Posterior vena cava (tissue), 2 donors: Measurements from ENCODE around the gene GNB3. TPM values are rescaled to one million over a fixed set of nuclear protein-coding genes. Genes with fewer than 3 reads are reported as not detected.

Experiments used
- DNase-seq: peaks from one replicate; pipeline ENCODE4 v3.0.0-alpha.2; 2020; ENCODE audit warnings: low spot score
- intact Hi-C, 2 donors: fragments of 100-400 bp; cut with DNase I; formaldehyde crosslinking; loops; one replicate each; pipeline versions ENCODE4 v1.14.1 to v1.14.2; 2022 to 2023
- long read RNA-seq, 2 donors: library from polyadenylated mRNA; unstranded; transcript quantifications; one replicate each; pipeline ENCODE4 v2.0.0, GENCODE V29; 2020 to 2021
- total RNA-seq, 2 donors: library from RNA; stranded (reverse); fragmentation: NEBNext Ultra II Directional; extraction: Animal tissue kit (Norgen Biotek cat#: 25700); gene quantifications; one replicate each; pipeline ENCODE4 v1.2.1, GENCODE V29; 2021
- donor health status: DM: yes; HTN: yes; CAD: no.
- donor health status: DM: yes; HTN: yes; CAD: no.

The GNB3 gene
- total RNA-seq: 1 to 10 TPM; 3.6 to 4.0 TPM
- long read RNA-seq, donor 1: 0 reads
- long read RNA-seq, donor 2, partial matches to known transcripts: 0 of 4 reads
- long read RNA-seq, donor 2, other reads (novel, unspliced or antisense): 3 of 4 reads

DNA sequence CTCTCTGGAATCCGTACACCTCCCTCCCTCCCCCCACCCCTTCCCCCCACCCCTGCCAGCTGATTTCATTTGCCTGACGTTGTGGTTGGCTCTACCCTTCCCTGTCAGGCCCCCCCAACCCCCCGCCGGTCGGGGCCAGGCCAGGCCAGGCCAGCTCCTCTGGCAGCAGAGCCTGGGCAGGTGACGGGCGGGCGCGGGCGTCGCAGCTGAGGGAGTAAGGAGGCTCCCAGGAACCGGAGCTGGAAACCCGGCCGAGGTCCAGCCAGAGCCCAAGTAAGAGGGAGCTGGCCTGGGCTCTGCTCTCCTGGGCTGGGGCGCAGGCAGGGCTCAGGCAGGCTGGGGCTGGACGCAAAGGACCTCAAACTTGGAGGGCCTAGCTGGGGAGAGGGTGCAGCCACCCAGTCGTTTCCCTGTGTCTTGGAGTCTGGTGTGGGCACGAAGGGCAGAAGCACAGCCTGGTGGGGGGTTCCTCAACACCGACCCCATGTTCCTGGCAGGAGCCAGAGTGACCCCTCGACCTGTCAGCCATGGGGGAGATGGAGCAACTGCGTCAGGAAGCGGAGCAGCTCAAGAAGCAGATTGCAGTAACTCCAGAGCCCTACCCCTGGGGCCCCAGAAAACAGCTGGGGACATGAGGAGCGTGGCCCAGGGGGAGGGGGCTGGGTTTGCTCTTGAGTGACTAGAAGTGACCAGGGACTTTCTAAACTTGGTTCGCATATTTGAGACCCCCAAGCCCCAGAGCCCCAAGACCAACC lies at the start of gene GNB3:
Gene GNB3, plus strand, starts transcription at position 165 of the 755 bp plus-strand sequence. Its CDS starts 363 bp downstream, at position 528.
- intact Hi-C loops: no loop called here
- DNase-seq: no peak

DNA sequence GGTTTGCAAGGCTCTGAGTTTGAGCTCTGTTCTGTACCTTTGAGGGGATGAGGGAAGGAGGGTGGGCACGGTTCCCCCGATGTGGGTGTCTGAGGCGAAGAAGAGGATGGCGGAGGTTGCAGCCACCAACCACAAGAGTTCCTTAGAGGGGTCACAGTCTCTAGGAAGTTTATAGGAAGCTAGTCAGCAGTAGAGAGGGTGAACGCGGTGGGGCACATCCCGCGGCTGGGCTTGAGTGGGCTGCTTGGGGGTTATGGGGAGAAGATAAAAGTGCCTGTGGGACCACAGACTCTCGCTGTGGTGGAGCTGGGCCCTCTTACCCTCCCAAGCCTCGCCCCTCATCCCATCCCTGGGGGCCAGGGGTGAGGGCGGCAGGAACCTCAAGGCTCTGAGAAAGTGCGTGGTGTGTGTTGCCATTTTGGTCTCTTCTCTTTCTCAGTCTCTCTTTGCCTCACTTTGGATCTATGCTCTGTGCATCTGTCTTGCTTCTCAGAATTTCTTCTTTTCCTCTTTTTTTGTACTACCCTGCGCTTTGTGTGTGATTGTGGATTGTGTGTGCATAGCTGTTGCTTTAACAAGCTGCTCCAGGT lies 48.7 kb upstream of the GNB3 start:
- intact Hi-C loops: no loop called here

DNA sequence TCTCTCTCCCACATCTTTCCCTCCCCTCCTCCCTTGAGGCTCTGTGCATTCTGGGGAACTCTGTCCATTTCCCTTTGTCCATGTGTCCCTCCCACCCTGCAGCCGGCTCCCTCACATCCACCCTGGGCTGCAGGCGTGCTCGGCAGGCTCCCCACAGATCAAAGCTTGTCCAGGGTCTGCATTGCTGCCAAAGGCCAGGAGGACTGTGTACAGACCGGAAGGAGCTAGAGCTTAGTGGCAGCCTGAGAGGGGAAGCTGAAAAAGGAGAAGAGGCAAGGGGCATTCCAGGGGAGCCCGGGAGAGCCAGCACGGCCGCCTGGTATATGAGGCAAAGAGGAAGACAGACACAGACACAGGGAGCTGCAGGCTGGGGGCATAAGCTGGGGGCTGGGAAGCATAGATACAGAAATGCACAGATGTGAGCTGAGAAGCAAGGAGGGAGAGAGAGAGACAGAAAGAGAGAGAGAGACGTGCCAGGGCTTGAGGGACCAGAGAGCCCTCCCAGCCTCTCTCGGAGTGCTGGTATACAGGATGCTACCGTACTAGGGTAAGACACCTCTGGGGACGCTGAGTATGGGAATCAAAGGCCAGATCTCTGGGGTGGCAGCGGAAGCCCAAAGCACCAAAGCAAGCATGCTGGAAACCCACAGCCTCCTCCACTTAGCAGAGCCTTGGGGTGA lies 48.1 kb upstream of the GNB3 start:
- intact Hi-C loops: no loop called here
- DNase-seq: no peak

More for the DNA sequence above, 48.7 kb upstream of the GNB3 start:
- DNase-seq: no peak

DNA sequence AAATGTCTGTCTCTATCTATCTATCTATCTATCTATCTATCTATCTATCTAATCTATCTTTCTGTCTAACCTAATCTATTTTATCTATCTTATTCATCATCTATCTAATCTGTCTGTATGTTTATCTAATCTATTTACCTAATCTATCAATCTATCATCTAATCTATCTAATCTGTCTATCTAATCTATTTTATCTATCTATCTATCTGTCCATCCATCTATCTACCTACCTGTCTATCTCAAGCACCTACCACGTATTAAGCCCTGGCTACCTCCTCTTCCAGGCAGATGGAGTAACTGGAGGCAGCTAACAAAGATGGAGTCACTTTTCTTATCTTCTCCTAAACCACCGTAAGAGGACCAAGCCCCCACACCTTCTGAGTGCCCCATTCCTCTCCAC lies 45.6 kb upstream of the GNB3 start:
- DNase-seq: no peak
- intact Hi-C loops: no loop called here

DNA sequence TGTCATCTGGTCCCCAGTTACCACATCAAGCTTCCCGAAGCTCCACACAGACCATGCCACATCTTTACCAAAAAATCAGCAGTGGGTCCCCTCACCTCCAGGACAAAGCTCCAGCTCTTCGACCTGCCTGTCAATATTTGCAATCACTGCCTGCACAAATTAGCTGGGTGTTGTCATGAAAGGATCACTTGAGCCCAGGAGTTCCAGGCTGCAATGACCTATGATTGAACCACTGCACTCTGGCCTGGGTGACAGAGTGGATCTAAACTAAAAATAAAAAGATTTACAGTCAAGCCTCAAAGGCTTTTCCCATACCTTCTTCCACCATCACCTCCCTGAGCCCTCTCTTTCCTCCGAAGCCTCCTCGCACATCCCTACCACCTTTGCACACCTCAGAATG lies 44.1 kb upstream of the GNB3 start:
- DNase-seq: no peak
- intact Hi-C loops: no loop called here

DNA sequence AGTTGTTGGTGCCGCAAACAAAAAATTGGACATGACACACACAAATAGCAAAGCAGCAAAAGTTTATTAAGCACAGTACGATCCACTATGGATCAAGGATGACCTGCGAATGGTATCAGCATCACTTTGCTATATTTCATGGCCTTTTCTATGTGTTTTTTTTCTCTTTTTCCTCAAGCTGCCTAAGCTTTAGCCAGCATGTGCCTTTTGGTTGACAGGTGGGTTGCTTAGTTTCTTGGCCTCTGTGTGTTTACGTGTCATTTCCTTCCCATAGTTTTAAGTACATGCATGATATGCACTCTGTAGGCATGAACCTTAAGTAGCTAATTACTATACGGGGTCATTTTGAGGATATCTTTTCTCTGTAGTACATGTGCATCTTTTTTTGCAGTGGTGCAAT lies 41.6 kb upstream of the GNB3 start:
- DNase-seq: no peak
- intact Hi-C loops: no loop called here

DNA sequence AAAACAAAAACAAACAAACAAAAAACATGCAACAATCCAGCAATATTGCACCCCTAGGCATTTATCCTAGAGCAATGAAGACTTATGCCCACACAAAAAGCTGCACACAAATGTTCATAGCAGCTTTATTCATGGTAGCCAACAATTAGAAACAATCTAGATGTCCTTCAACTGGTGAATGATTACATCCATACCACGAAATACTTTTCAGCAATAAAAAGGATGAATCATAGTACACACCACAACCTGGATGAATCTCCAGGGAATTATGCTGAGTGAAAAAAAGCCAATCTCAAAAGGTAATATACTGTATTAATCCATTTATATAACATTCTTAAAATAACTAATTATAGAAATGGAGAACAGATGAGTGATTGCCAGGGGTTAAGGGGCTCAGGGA lies 33.6 kb upstream of the GNB3 start:
- intact Hi-C loops: no loop called here
- DNase-seq: no peak

DNA sequence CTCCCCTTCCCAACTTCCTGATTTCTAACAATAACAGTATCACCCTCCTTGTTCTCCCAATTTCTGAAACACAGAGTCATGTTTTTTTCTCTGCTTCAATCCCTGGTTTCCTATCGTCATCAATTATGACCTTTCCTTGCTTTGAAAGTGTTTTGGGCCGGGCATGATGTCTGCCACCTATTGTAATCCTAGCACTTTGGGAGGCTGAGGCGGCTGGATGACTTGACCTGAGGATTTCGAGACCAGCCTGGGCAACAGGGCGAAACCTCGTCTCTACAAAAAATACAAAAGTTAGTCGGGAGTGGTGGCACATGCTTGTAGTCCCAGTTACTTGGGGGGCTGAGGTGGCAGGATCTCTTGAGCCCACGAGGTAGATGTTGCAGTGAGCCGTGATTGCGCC lies 31.7 kb upstream of the GNB3 start:
- intact Hi-C loops: no loop called here
- no peak for DNase-seq

DNA sequence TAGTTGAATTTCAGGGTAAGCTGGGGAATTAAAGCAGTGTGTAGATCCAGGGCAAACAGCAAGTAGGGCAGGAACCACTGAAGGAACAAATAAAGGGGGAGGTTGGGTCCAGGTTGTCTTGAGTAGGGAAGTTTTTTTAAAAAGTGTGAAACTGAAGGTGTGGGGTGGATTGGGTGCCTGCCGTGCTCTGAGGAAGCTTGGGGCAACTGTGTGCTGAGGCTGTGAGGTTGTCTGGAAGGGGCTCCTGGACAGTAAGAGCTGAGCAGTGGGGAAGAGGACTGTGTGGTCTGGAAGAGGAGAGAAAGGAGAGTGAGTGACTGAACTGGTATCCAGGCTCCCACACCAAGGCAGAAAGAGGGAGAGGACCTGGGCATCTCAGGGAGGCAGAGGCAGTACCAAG lies 30.0 kb upstream of the GNB3 start:
- no peak for DNase-seq
- intact Hi-C loops: no loop called here

DNA sequence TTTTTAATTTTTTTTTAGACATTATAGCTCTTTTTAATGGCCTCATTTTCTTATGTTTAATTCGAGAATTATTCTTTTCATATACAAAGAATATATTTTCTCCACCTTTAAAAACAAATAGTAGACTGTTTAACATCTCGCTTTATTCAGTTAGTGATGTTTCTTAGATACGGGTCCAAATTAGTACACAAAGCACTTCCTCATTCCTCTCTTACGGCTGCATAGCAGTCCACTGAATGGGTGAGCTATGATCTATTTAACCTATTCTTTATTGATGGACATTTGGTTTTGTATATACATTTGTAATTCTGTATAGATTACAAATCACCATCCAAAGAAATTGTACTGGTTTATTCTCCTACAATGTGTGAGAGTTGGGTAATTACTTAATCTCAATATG lies 27.4 kb upstream of the GNB3 start:
- DNase-seq: no peak
- intact Hi-C loops: no loop called here

DNA sequence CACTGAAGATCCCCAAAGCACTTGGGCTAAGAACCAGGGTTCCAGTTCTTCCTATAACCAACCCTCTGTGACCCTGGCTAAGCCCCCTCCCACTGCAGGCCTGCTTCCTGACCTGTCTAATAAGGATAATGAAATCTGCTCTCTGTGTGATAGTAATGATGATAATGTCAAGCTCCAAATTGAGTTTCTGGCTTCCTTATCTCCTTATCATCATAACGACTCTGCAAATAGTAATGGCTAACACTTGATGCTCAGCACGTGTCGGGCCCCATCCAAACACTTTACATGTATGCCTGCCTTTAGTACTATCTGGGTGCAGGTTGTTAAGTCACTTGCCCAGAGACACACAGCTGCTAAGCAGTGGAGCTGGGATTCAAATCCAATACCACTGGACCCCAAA lies 24.1 kb upstream of the GNB3 start:
- no peak for DNase-seq
- intact Hi-C loops: no loop called here

DNA sequence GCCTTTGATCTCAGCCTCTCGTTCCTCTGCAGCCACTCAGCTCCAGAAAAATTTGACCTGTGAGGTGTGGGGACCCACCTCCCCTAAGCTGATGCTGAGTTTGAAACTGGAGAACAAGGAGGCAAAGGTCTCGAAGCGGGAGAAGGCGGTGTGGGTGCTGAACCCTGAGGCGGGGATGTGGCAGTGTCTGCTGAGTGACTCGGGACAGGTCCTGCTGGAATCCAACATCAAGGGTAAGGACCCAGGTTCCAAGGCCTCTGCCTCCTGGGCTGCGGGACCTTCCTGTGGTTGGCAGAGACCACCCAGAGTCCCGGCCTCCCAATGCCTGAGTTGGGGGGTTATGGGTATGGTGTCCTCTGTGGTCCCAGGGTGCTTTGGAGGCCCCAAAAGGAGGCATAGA lies 23.6 kb upstream of the GNB3 start:
- intact Hi-C loops: no loop called here

DNA sequence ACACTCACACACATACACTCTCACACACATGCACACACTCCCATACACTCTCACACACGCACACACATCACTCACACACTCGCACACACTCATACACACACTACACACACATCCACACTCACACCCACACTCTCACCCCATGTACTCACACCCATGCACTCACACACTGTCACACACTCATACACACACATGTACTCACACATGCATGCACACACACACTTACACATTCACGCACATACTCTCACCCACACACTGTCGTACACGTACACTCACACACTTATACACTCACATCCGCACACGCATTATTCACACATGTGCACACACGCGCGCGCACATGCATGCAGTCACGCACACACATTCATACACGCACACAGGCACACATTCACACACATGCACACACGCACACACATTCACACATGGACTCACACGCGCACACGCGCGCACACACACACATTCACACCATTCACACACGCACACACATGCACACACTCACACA lies 23.0 kb upstream of the GNB3 start:
- DNase-seq: no peak
- intact Hi-C loops: no loop called here

More for the DNA sequence above, 23.6 kb upstream of the GNB3 start:
- no peak for DNase-seq

DNA sequence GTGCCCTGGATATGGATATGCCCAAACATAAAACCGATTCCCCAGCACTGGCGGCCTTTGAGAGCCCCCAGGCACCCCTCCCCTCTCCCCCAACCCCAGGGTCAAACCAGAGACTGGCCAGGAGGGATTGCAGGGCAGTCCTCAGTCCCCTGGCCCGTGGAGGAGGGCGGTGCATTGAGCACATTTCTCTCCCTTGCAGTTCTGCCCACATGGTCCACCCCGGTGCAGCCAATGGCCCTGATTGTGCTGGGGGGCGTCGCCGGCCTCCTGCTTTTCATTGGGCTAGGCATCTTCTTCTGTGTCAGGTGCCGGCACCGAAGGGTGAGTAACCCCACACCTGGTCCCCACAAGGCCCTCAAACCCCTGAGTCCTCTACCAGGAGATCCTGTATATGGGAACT lies 22.5 kb upstream of the GNB3 start:
- intact Hi-C loops: no loop called here
- no peak for DNase-seq

DNA sequence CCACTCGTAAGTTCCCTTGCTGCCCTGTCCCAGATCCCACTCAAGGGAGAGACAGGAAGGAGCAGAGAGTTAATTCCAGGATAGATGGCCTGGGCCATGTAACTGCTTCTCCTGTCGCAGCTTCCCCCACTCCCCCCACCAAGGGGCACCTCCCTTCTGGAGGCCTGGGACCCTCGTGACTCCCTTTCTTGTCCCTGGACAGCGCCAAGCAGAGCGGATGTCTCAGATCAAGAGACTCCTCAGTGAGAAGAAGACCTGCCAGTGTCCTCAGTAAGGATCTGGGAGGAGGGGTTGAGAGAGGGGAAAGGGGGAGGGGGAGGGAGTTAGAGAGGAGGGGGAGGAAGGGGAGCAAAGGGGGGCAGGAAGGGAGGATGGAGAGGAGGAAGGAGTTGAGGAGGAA lies 22.1 kb upstream of the GNB3 start:
- DNase-seq: no peak
- intact Hi-C loops: no loop called here

DNA sequence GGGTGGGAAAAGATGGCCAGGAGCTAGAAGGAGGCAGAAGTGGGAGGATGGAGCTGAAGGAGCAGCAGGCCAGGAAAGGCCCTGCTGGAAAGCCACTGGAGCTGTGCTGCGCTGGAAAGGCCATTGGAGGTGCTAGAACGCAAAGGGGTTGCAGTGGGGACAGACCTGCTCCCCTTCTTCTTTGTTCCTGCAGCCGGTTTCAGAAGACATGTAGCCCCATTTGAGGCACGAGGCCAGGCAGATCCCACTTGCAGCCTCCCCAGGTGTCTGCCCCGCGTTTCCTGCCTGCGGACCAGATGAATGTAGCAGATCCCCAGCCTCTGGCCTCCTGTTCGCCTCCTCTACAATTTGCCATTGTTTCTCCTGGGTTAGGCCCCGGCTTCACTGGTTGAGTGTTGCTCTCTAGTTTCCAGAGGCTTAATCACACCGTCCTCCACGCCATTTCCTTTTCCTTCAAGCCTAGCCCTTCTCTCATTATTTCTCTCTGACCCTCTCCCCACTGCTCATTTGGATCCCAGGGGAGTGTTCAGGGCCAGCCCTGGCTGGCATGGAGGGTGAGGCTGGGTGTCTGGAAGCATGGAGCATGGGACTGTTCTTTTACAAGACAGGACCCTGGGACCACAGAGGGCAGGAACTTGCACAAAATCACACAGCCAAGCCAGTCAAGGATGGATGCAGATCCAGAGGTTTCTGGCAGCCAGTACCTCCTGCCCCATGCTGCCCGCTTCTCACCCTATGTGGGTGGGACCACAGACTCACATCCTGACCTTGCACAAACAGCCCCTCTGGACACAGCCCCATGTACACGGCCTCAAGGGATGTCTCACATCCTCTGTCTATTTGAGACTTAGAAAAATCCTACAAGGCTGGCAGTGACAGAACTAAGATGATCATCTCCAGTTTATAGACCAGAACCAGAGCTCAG lies 21.4 kb upstream of the GNB3 start:
- no peak for DNase-seq
- intact Hi-C loops: no loop called here

DNA sequence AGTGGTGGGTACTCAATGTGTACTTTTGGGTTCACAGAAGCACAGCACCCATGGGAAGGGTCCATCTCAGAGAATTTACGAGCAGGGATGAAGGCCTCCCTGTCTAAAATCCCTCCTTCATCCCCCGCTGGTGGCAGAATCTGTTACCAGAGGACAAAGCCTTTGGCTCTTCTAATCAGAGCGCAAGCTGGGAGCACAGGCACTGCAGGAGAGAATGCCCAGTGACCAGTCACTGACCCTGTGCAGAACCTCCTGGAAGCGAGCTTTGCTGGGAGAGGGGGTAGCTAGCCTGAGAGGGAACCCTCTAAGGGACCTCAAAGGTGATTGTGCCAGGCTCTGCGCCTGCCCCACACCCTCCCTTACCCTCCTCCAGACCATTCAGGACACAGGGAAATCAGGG lies 20.6 kb upstream of the GNB3 start:
- intact Hi-C loops: no loop called here
- DNase-seq: no peak

DNA sequence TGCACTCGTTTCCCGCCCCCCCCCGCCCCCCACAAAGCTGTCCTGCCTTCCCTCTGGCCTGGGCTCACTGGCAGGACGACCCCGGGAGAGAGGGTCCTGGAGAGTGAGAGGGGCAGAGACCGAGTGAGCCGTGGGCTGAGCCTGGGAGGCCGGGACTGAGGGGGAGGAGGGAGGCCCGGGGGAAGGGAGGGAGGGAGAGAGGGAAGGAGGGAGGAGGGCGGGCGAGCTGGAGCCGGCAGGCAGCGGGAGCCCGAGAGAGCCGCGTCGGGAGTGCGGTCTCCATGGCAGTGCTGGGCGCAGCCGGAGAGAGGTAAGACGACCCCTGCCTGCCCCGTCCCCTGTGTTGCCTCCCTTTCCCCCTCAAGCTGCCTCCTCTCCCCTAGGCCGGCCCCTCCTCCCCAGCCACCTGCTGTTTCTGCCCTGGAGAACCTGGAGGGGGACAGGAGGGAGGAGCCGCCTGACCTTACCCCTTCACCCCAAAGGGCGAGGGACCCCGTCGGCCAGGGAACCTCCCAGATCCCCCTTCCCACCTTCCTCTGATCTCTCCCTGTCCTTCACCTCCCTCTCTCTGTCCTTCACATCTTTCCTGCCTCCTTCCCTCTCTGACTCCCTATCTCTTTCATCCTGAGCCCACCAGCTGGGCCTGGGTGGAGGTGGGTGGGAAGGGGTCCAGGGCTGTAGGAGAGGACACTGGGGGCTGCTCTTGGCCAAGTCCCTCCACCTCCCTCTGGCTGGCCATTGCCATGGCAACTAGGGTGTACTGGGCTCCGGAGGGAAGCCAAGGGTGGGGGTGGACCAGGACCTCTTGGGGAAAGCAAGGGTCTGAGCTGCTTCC lies 18.9 kb upstream of the GNB3 start, which contains the start of gene GPR162:
Gene GPR162, plus strand, starts transcription at position 231 of the 835 bp plus-strand sequence. CDS start 2,078 bp downstream, outside the sequence.
- DNase-seq: no peak
- intact Hi-C loops: no loop called here
